GM12878 (cell line): ENCODE measurements around the gene SGTA. TPM values are rescaled to one million over a fixed set of nuclear protein-coding genes. Genes with fewer than 3 reads are reported as not detected.

Experiments used
- ATAC-seq: fragments of 200-7000 bp; cut with Tn5 transposase; 3 replicates; pipeline ENCODE4 v1.9.1; 2020; ENCODE audit warnings: mild to moderate bottlenecking, moderate library complexity
- BruUV-seq: library from RNA; stranded (reverse); fragments of 400-500 nt; replicated peaks from 2 replicates; lab custom pipeline; 2021; lab: Mats Ljungman, UMichigan
- CTCF ChIA-PET: fragments of 300-600 bp; sonication (Branson Sonifier 250); formaldehyde crosslinking; extraction: SDS; loops from one replicate; lab custom pipeline; 2021; ENCODE audit warnings: inconsistent platforms; lab: Yijun Ruan, JAX
- POLR2A ChIA-PET: fragments of 350-600 bp; formaldehyde crosslinking; extraction: SDS; loops from one replicate; lab custom pipeline; 2021; ENCODE audit warnings: inconsistent platforms; lab: Charles Lee
- RAD21 ChIA-PET: fragments of 300-600 bp; sonication (Branson Sonifier 250); formaldehyde crosslinking; loops from one replicate; lab custom pipeline; 2023; ENCODE audit warnings: antibody characterized with exemption; ENCODE audit not compliant: unreplicated experiment; lab: Charles Lee
- SMC1A ChIA-PET: fragments of 300-600 bp; sonication (Branson Sonifier 250); formaldehyde crosslinking; loops from one replicate; lab custom pipeline; 2023; ENCODE audit not compliant: unreplicated experiment, uncharacterized antibody; lab: Charles Lee
- DNase-seq: peaks from one replicate; pipeline ENCODE4 v3.0.0-alpha.2; 2011; ENCODE audit warnings: low read depth, low spot score
- FAIRE-seq: peaks from 3 replicates; lab custom pipeline; 2011; peaks lifted over from hg19 to GRCh38; lab: Jason Lieb, UNC
- H2AFZ ChIP-seq: 2 replicates; pipeline ENCODE4 v1.6.0; 2011; ENCODE audit warnings: low read depth, low read length, control low read depth; ENCODE audit not compliant: control insufficient read depth
- H3K27ac ChIP-seq: 2 replicates; pipeline ENCODE4 v1.5.1; 2011; ENCODE audit warnings: control low read depth; ENCODE audit not compliant: control insufficient read depth, insufficient read depth
- H3K27me3 ChIP-seq, 2 experiments: replicated peaks in 1 of 2; 2 replicates each; pipeline versions ENCODE4 v1.6.0 to v1.6.1; 2011; ENCODE audit warnings: low read length in 1 of 2; ENCODE audit not compliant: control insufficient read depth in 2 of 2, insufficient read depth in 2 of 2
- H3K36me3 ChIP-seq, 2 experiments: 2 replicates each; pipeline ENCODE4 v1.5.1; 2011; ENCODE audit warnings: low read length in 1 of 2; ENCODE audit not compliant: control insufficient read depth in 2 of 2, insufficient read depth in 2 of 2
- H3K4me1 ChIP-seq: 2 replicates; pipeline ENCODE4 v1.6.1; 2011; ENCODE audit warnings: mild to moderate bottlenecking, low read length, moderate library complexity, mixed read lengths; ENCODE audit not compliant: control insufficient read depth, insufficient read depth
- H3K4me2 ChIP-seq: 2 replicates; pipeline ENCODE4 v1.6.0; 2011; ENCODE audit warnings: control low read depth; ENCODE audit not compliant: control insufficient read depth, insufficient read depth
- H3K4me3 ChIP-seq: fragments of 200-600 bp; sonication (generic); 2 replicates; pipeline ENCODE4 v1.5.1; 2016
- H3K79me2 ChIP-seq: 2 replicates; pipeline ENCODE4 v1.6.0; 2011; ENCODE audit warnings: low read length; ENCODE audit not compliant: control insufficient read depth, insufficient read depth
- H3K9ac ChIP-seq: 2 replicates; pipeline ENCODE4 v1.8.0; 2011; ENCODE audit warnings: low read length, control low read depth, mixed read lengths; ENCODE audit not compliant: control insufficient read depth, insufficient read depth
- H3K9me3 ChIP-seq: replicated peaks from 3 replicates; pipeline ENCODE4 v1.5.1; 2011; ENCODE audit warnings: mild to moderate bottlenecking, low read length; ENCODE audit not compliant: control insufficient read depth, insufficient read depth
- H4K20me1 ChIP-seq: 2 replicates; pipeline ENCODE4 v1.6.0; 2011; ENCODE audit not compliant: control insufficient read depth, insufficient read depth
- CHD4 ChIP-seq: fragments of 200-600 bp; sonication (generic); IDR thresholded peaks from 2 replicates; pipeline ENCODE4 v1.6.1; 2016; ENCODE audit warnings: mild to moderate bottlenecking
- DPF2 ChIP-seq: fragments of 450-650 bp; IDR thresholded peaks from 2 replicates; pipeline ENCODE4 v1.6.1; 2017; ENCODE audit warnings: mild to moderate bottlenecking
- EED ChIP-seq: sonication (generic); IDR thresholded peaks from 2 replicates; pipeline ENCODE4 v1.6.1; 2016; ENCODE audit warnings: antibody characterized with exemption, low read depth
- KAT2A ChIP-seq: conservative IDR thresholded peaks from 2 replicates; pipeline ENCODE4 v1.6.1; 2011; ENCODE audit warnings: low read depth, low read length; ENCODE audit not compliant: control insufficient read depth
- NBN ChIP-seq: fragments of 450-650 bp; IDR thresholded peaks from 2 replicates; pipeline ENCODE4 v1.6.1; 2016
- RCOR1 ChIP-seq: conservative IDR thresholded peaks from 2 replicates; pipeline ENCODE4 v1.6.1; 2012; ENCODE audit warnings: low read depth, low read length, improper control_type of control experiment
- RELA ChIP-seq: fragments of 450-650 bp; IDR thresholded peaks from 2 replicates; pipeline ENCODE4 v1.8.0; 2014; ENCODE audit warnings: borderline replicate concordance; ENCODE audit not compliant: partially characterized antibody
- SMAD5 ChIP-seq: IDR thresholded peaks from 2 replicates; pipeline ENCODE4 v1.6.1; 2016; ENCODE audit warnings: antibody characterized with exemption, low read depth
- SPI1 ChIP-seq: IDR thresholded peaks from 2 replicates; pipeline ENCODE4 v1.6.1; 2011; ENCODE audit warnings: low read depth, mild to moderate bottlenecking, low read length, moderate library complexity, borderline replicate concordance; ENCODE audit not compliant: insufficient read depth
- ZNF217 ChIP-seq: fragments of 450-650 bp; IDR thresholded peaks from 2 replicates; pipeline ENCODE4 v1.6.1; 2017; ENCODE audit warnings: antibody characterized with exemption, mild to moderate bottlenecking
- ZNF24 ChIP-seq: fragments of 450-650 bp; IDR thresholded peaks from 2 replicates; pipeline ENCODE4 v1.6.1; 2017; ENCODE audit warnings: antibody characterized with exemption, mild to moderate bottlenecking
- ZNF687 ChIP-seq: fragments of 450-650 bp; IDR thresholded peaks from 2 replicates; pipeline ENCODE4 v1.6.1; 2017; ENCODE audit warnings: mild to moderate bottlenecking, moderate library complexity
- WGBS: methylation state at CpG from one replicate; pipeline ENCODE4 v1.1.6; 2016; ENCODE audit warnings: low lambda C conversion rate; ENCODE audit not compliant: insufficient replicate concordance, insufficient coverage; ENCODE audit errors: missing lambda C conversion rate; 5-methylcytosine and 5-hydroxymethylcytosine counted together
- in situ Hi-C: fragments of 300-500 bp; cut with MboI; formaldehyde crosslinking; loops from 9 replicates; pipeline ENCODE4 v1.14.3; 2018; ENCODE audit warnings: mixed read lengths
- intact Hi-C: fragments of 100-400 bp; cut with micrococcal nuclease; formaldehyde crosslinking; loops from one replicate; pipeline ENCODE4 v1.14.2; 2022; ENCODE audit not compliant: unreplicated experiment
- polyA plus RNA-seq, 11 experiments: library from polyadenylated mRNA; depleted of rRNA in 4 of 11; unstranded in 6 of 11; stranded (reverse) in 5 of 11; fragments of >200 nt; fragmentation: Nextera tagmentation in 4 of 11; fragmentation: Illumina TruSeq in 1 of 11; extraction: Ambion mirVana in 4 of 11; extraction: Trizol in 1 of 11; gene quantifications; 1 replicate in 1 of 11; 2 replicates in 10 of 11; pipeline versions ENCODE4 v1.2.1 to v1.2.3, GENCODE V29; 2011 to 2016; ENCODE audit warnings: inconsistent platforms in 2 of 11, missing spikeins in 2 of 11, low read depth in 1 of 11
- total RNA-seq, 4 experiments: library from RNA; depleted of rRNA in 3 of 4; stranded (reverse); fragments of >200 nt in 3 of 4; fragmentation: Illumina TruSeq in 1 of 4; extraction: Trizol in 1 of 4; gene quantifications; 2 replicates each; pipeline versions ENCODE4 v1.2.1 to v1.2.3, GENCODE V29; 2013 to 2021

SGTA gene
- total and polyA plus RNA-seq, 10 of the 15 experiments (the other 5 are each of a cell fraction or from before 2014, with no cell fraction given): 2.0 to 102 (median 48.2) TPM

- intact Hi-C loops: no loop called here
- CTCF ChIA-PET: no interaction called here
- WGBS: 95% methylated on average over 34 of the region's 37 CpGs
- SMC1A ChIA-PET: no interaction called here
- H3K4me1 ChIP-seq: no peaks in the 10 kb centered on the region
- H3K27ac ChIP-seq: no peak overlapping the region
- H3K4me3 ChIP-seq: no peak overlapping the region
- no peaks in the 10 kb centered on the region for H4K20me1 ChIP-seq
- POLR2A ChIA-PET: no interaction called here
- DNase-seq: no peak
- TF ChIP-seq SMAD5: no peak
- TF ChIP-seq SPI1: no peak
- TF ChIP-seq CHD4: no peak
- TF ChIP-seq NBN: no peak
- no peak for TF ChIP-seq RELA
- no peak for TF ChIP-seq DPF2
- TF ChIP-seq ZNF24: no peak
- no peak for TF ChIP-seq RCOR1
- TF ChIP-seq KAT2A: no peak
- TF ChIP-seq ZNF687: no peak
- TF ChIP-seq EED: no peak
- no peak for TF ChIP-seq ZNF217
- TF ChIP-seq, all 136 proteins: peak for 0
- ATAC-seq (no peak), FAIRE-seq (no peak)
- RAD21 ChIA-PET: no interaction called here
- no peak overlapping the region for H3K4me2 ChIP-seq
- no peaks in the 10 kb centered on the region for H3K9me3 ChIP-seq
- H3K36me3 ChIP-seq: peaks cover 16 to 28% of the 10 kb centered on the region in 2 experiments
- no peaks in the 10 kb centered on the region for H3K79me2 ChIP-seq
- in situ Hi-C loops: no loop called here
- no TSS peak for BruUV-seq
- H3K9ac ChIP-seq: no peak overlapping the region
- no peaks in the 10 kb centered on the region for H3K27me3 ChIP-seq
- H2AFZ ChIP-seq: no peak overlapping the region
Observed at GRCh38 chr19:2812414-2813234, 29.6 kb upstream of the SGTA start.
